VCaP (cell line): Measurements from ENCODE around the gene MRPS18A.

Experiments used
- H3K27ac ChIP-seq: fragments of 450-650 bp; 2 replicates; pipeline ENCODE4 v1.5.1; 2017
- CTCF ChIP-seq: fragments of 450-650 bp; conservative IDR thresholded peaks from 2 replicates; pipeline ENCODE4 v1.5.1; 2017; ENCODE audit warnings: mild to moderate bottlenecking, moderate library complexity

MRPS18A gene

GRCh38 chr6:43708860-43709653 is 21.5 kb upstream of the MRPS18A start:
- no peak for TF ChIP-seq CTCF
- no peak overlapping the region for H3K27ac ChIP-seq

- H3K27ac ChIP-seq = no peak overlapping the region
- no peak for TF ChIP-seq CTCF
Observed at GRCh38 chr6:43707767-43708166, 20.2 kb upstream of the MRPS18A start.

GRCh38 chr6:43707269-43707668 is 19.7 kb upstream of the MRPS18A start:
- no peak for TF ChIP-seq CTCF
- no peak overlapping the region for H3K27ac ChIP-seq

- H3K27ac ChIP-seq = 0 out of 2 replicates have a peak overlapping the region, but pooled peaks have one; percentile 58
- TF ChIP-seq CTCF = no peak
Observed at GRCh38 chr6:43706788-43707187, 19.2 kb upstream of the MRPS18A start.

GRCh38 chr6:43705996-43706395 is 18.4 kb upstream of the MRPS18A start:
- TF ChIP-seq CTCF = no peak
- H3K27ac ChIP-seq = peak overlapping the region; percentile 58

GRCh38 chr6:43703512-43704429 is 16.2 kb upstream of the MRPS18A start:
- peak overlapping the region; percentile 58 for H3K27ac ChIP-seq
- no peak for TF ChIP-seq CTCF
